Activated CD8-positive, alpha-beta T cell treated with anti-CD3 and anti-CD28 coated beads, Interleukin-2, amount 10 ng/mL, durations not matched to agents 7 days and 5 days (primary cell): ENCODE data around the gene ZSCAN4. TPM values are rescaled to one million over a fixed set of nuclear protein-coding genes. Genes with fewer than 3 reads are reported as not detected.
A peak's percentile ranks its signal among the peaks of the same experiment; 100 is the strongest.

Experiments used
- ATAC-seq: fragments of 150-1000 bp; cut with Tn5 transposase; one replicate; pipeline ENCODE4 v1.10.0; 2021; ENCODE audit warnings: moderate library complexity
- CTCF ChIA-PET: fragments of 350-600 bp; sonication (Branson Sonifier 250); formaldehyde crosslinking; loops from one replicate; lab custom pipeline; 2021; ENCODE audit warnings: antibody characterized with exemption; lab: Charles Lee
- POLR2A ChIA-PET: fragments of 350-600 bp; sonication (Branson Sonifier 250); formaldehyde crosslinking; loops from one replicate; lab custom pipeline; 2021; ENCODE audit warnings: antibody characterized with exemption; lab: Charles Lee
- DNase-seq: peaks from one replicate; pipeline ENCODE4 v3.0.0-alpha.2; 2020
- H3K27ac Mint-ChIP-seq: one replicate; pipeline ENCODE4 v1.8.0; 2021; ENCODE audit warnings: mild to moderate bottlenecking, mixed read lengths
- H3K27me3 Mint-ChIP-seq: one replicate; pipeline ENCODE4 v1.8.0; 2021; ENCODE audit warnings: low read depth, mixed read lengths
- H3K36me3 Mint-ChIP-seq: one replicate; pipeline ENCODE4 v1.8.0; 2021; ENCODE audit warnings: low read depth, mixed read lengths
- H3K4me1 Mint-ChIP-seq: one replicate; pipeline ENCODE4 v1.8.0; 2021; ENCODE audit warnings: low read depth, mixed read lengths
- H3K4me3 Mint-ChIP-seq: one replicate; pipeline ENCODE4 v1.8.0; 2021; ENCODE audit warnings: mild to moderate bottlenecking, mixed read lengths
- H3K9me3 Mint-ChIP-seq: one replicate; pipeline ENCODE4 v1.8.0; 2022; ENCODE audit warnings: mixed read lengths; ENCODE audit not compliant: insufficient read depth
- total RNA-seq, 2 experiments: library from RNA; stranded (reverse); gene quantifications; one replicate each; pipeline ENCODE4 v1.2.3, GENCODE V29; 2021

Gene ZSCAN4
- total RNA-seq, 2 experiments from 2014 or later, result not detected

GRCh38 chr19:57653689-57654088 lies 15.0 kb upstream of the ZSCAN4 start:
- CTCF ChIA-PET, result no interaction called here
- no peak overlapping the region for H3K27ac Mint-ChIP-seq
- POLR2A ChIA-PET, result no interaction called here
- no peak overlapping the region for H3K4me3 Mint-ChIP-seq
- peaks cover 40% of the 10 kb centered on the region for H3K9me3 Mint-ChIP-seq
- no peak for DNase-seq
- no peaks in the 10 kb centered on the region for H3K27me3 Mint-ChIP-seq
- peaks cover 26% of the 10 kb centered on the region for H3K36me3 Mint-ChIP-seq
- peaks cover 13% of the 10 kb centered on the region for H3K4me1 Mint-ChIP-seq
- no peak for ATAC-seq

- H3K27ac Mint-ChIP-seq, result no peak overlapping the region
- ChIA-PET POLR2A (no interaction called here), CTCF (no interaction called here)
- H3K36me3 Mint-ChIP-seq, result peaks cover 23% of the 10 kb centered on the region
- H3K9me3 Mint-ChIP-seq, result peaks cover 34% of the 10 kb centered on the region
- no peak for ATAC-seq
- peaks cover 13% of the 10 kb centered on the region for H3K4me1 Mint-ChIP-seq
- DNase-seq, result no peak
- no peak overlapping the region for H3K4me3 Mint-ChIP-seq
- H3K27me3 Mint-ChIP-seq, result peaks cover 2% of the 10 kb centered on the region
These were observed 13.3 kb upstream of the ZSCAN4 start for GRCh38 chr19:57655443-57655842.

- H3K27ac Mint-ChIP-seq, result no peak overlapping the region
- H3K4me1 Mint-ChIP-seq, result peaks cover 11% of the 10 kb centered on the region
- H3K36me3 Mint-ChIP-seq, result peaks cover 21% of the 10 kb centered on the region
- no peak overlapping the region for H3K4me3 Mint-ChIP-seq
- DNase-seq (no peak), ATAC-seq (no peak)
- H3K9me3 Mint-ChIP-seq, result peaks cover 34% of the 10 kb centered on the region
- peaks cover 2% of the 10 kb centered on the region for H3K27me3 Mint-ChIP-seq
- POLR2A ChIA-PET, result no interaction called here
- CTCF ChIA-PET, result no interaction called here
These were observed 12.4 kb upstream of the ZSCAN4 start for GRCh38 chr19:57656346-57656745.

- ChIA-PET CTCF (interaction anchor here (1.0 to 1.3 kb wide), 2 partner anchors 17 to 65 kb away, joined by 3 to 4 read pairs; partner anchors contain the start of genes ZNF530 and ZNF551), POLR2A (no interaction called here)
- ATAC-seq, result peak; percentile 69
- no peaks in the 10 kb centered on the region for H3K36me3 Mint-ChIP-seq
- peaks cover 3% of the 10 kb centered on the region for H3K4me1 Mint-ChIP-seq
- no peaks in the 10 kb centered on the region for H3K9me3 Mint-ChIP-seq
- no peak for DNase-seq
- peaks cover 13% of the 10 kb centered on the region for H3K27me3 Mint-ChIP-seq
- H3K27ac Mint-ChIP-seq, result no peak overlapping the region
- peak overlapping the region; percentile 73 for H3K4me3 Mint-ChIP-seq
These were observed 4.2 kb upstream of the ZSCAN4 start for GRCh38 chr19:57664269-57665127.

GRCh38 chr19:57665261-57665806 lies 3.4 kb upstream of the ZSCAN4 start:
- H3K27me3 Mint-ChIP-seq, result peaks cover 12% of the 10 kb centered on the region
- H3K9me3 Mint-ChIP-seq, result no peaks in the 10 kb centered on the region
- ChIA-PET CTCF (interaction anchor here (1.0 to 1.3 kb wide), 2 partner anchors 16 to 66 kb away, joined by 3 to 4 read pairs; partner anchors contain the start of genes ZNF530 and ZNF551), POLR2A (no interaction called here)
- ATAC-seq (no peak), DNase-seq (no peak)
- no peaks in the 10 kb centered on the region for H3K36me3 Mint-ChIP-seq
- H3K27ac Mint-ChIP-seq, result no peak overlapping the region
- H3K4me3 Mint-ChIP-seq, result peak overlapping the region; percentile 6
- H3K4me1 Mint-ChIP-seq, result peaks cover 3% of the 10 kb centered on the region

GRCh38 chr19:57667228-57667627 lies 1.5 kb upstream of the ZSCAN4 start:
- ChIA-PET CTCF (no interaction called here), POLR2A (no interaction called here)
- H3K4me1 Mint-ChIP-seq, result peaks cover 3% of the 10 kb centered on the region
- no peaks in the 10 kb centered on the region for H3K9me3 Mint-ChIP-seq
- H3K27me3 Mint-ChIP-seq, result peaks cover 14% of the 10 kb centered on the region
- ATAC-seq (no peak), DNase-seq (no peak)
- no peak overlapping the region for H3K4me3 Mint-ChIP-seq
- H3K27ac Mint-ChIP-seq, result no peak overlapping the region
- no peaks in the 10 kb centered on the region for H3K36me3 Mint-ChIP-seq

GRCh38 chr19:57671124-57671895 lies 2.6 kb downstream of the ZSCAN4 start:
- ATAC-seq (no peak), DNase-seq (no peak)
- no peak overlapping the region for H3K4me3 Mint-ChIP-seq
- H3K9me3 Mint-ChIP-seq, result peaks cover 11% of the 10 kb centered on the region
- peaks cover 2% of the 10 kb centered on the region for H3K27me3 Mint-ChIP-seq
- H3K36me3 Mint-ChIP-seq, result no peaks in the 10 kb centered on the region
- ChIA-PET POLR2A (no interaction called here), CTCF (interaction anchor here (1.3 kb wide), 1 partner anchor 10 kb away, joined by 6 read pairs; the partner anchor contains the start of gene ZNF551)
- H3K27ac Mint-ChIP-seq, result no peak overlapping the region
- H3K4me1 Mint-ChIP-seq, result no peaks in the 10 kb centered on the region

GRCh38 chr19:57672466-57672865 lies 3.7 kb downstream of the ZSCAN4 start:
- POLR2A ChIA-PET, result no interaction called here
- Mint-ChIP-seq H3K4me1 (no peaks in the 10 kb centered on the region), H3K36me3 (no peaks in the 10 kb centered on the region), H3K9me3 (peaks cover 11% of the 10 kb centered on the region), H3K27me3 (peaks cover 2% of the 10 kb centered on the region), H3K4me3 (no peak overlapping the region), H3K27ac (no peak overlapping the region)
- CTCF ChIA-PET, result no interaction called here
- DNase-seq (no peak), ATAC-seq (no peak)

GRCh38 chr19:57675881-57676280 lies 7.1 kb downstream of the ZSCAN4 start:
- ChIA-PET CTCF (no interaction called here), POLR2A (no interaction called here)
- DNase-seq (no peak), ATAC-seq (no peak)
- peaks cover 2% of the 10 kb centered on the region for H3K27me3 Mint-ChIP-seq
- H3K36me3 Mint-ChIP-seq, result no peaks in the 10 kb centered on the region
- no peak overlapping the region for H3K4me3 Mint-ChIP-seq
- H3K27ac Mint-ChIP-seq, result no peak overlapping the region
- peaks cover 22% of the 10 kb centered on the region for H3K9me3 Mint-ChIP-seq
- H3K4me1 Mint-ChIP-seq, result no peaks in the 10 kb centered on the region

- H3K36me3 Mint-ChIP-seq, result peaks cover 60% of the 10 kb centered on the region
- CTCF ChIA-PET, result interaction anchor here (0.7 to 1.5 kb wide), 14 partner anchors 12 to 321 kb away, joined by 3 to 9 read pairs (median 3); partner anchors contain the start of genes ZNF154, ZNF211, ZNF416 and ZNF587
These were observed 13.6 kb downstream of the ZSCAN4 start for GRCh38 chr19:57682226-57682766.

GRCh38 chr19:57686727-57687126 lies 18.0 kb downstream of the ZSCAN4 start:
- no peak for DNase-seq
- H3K27me3 Mint-ChIP-seq, result no peaks in the 10 kb centered on the region
- no peak for ATAC-seq
- ChIA-PET CTCF (interaction anchor here (0.6 kb wide), 1 partner anchor 1178 kb away, joined by 3 read pairs; no protein-coding TSS in a partner anchor), POLR2A (no interaction called here)
- H3K4me3 Mint-ChIP-seq, result no peak overlapping the region
- no peak overlapping the region for H3K27ac Mint-ChIP-seq
- H3K4me1 Mint-ChIP-seq, result peaks cover 26% of the 10 kb centered on the region
- peaks cover 63% of the 10 kb centered on the region for H3K9me3 Mint-ChIP-seq
- peaks cover 95% of the 10 kb centered on the region for H3K36me3 Mint-ChIP-seq

More at GRCh38 chr19:57682226-57682766, 13.6 kb downstream of the ZSCAN4 start:
- POLR2A ChIA-PET, result interaction anchor here (0.6 to 2.0 kb wide), 11 partner anchors 26 to 1010 kb away, joined by 3 to 10 read pairs (median 4); partner anchors contain the start of genes ZNF134, ZNF154, ZNF416 and ZNF671
- H3K27me3 Mint-ChIP-seq, result no peaks in the 10 kb centered on the region
- H3K4me1 Mint-ChIP-seq, result peaks cover 31% of the 10 kb centered on the region
- DNase-seq (no peak), ATAC-seq (no peak)
- H3K27ac Mint-ChIP-seq, result peak overlapping the region; percentile 93
- H3K9me3 Mint-ChIP-seq, result peaks cover 48% of the 10 kb centered on the region
- peak overlapping the region; percentile 93 for H3K4me3 Mint-ChIP-seq
